RPMI7951 (cell line): Measurements from ENCODE around the gene EGLN1. TPM values are rescaled to one million over a fixed set of nuclear protein-coding genes. Genes with fewer than 3 reads are reported as not detected.
A peak's percentile ranks its signal among the peaks of the same experiment; 100 is the strongest.

Experiments used
- DNase-seq: peaks from one replicate; pipeline ENCODE4 v3.0.0-alpha.2; 2012; ENCODE audit warnings: low read depth
- total RNA-seq: library from RNA; depleted of rRNA; stranded (reverse); fragments of >200 nt; shearing (Covaris generic); gene quantifications from 2 replicates; pipeline ENCODE4 v1.2.3, GENCODE V29; 2014

Gene EGLN1
- total RNA-seq, 1 experiment from 2014 or later: 40.1 TPM

GRCh38 chr1:231421546-231421970 lies 529 bp downstream of the EGLN1 start:
- DNase-seq: peak; percentile 45

GRCh38 chr1:231420959-231421545 lies 1.0 kb downstream of the EGLN1 start:
- peak; percentile 37 for DNase-seq

- no peak for DNase-seq
These were observed 1.7 kb downstream of the EGLN1 start for GRCh38 chr1:231420299-231420958.

GRCh38 chr1:231419738-231420298 lies 2.3 kb downstream of the EGLN1 start:
- no peak for DNase-seq

DNA sequence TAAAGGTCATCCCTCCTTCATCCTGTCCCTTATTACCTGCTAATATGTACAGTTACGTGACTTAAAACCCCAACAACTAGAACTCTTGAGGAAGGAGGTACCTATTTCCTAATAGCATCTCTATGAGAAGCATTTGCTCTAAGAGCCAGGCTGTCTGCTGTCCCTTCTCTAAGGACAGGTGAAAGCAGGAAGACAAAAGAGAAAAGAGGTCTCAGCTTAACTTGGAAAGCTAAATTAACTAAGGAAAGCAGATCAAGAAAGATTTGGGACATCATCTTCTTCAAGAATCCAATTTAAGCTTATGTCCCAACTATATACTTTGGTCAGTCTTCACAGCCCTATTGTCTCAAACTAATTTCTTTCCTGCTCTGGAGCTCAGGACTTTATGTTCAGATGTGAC lies 2.9 kb downstream of the EGLN1 start:
- no peak for DNase-seq

GRCh38 chr1:231418741-231419107 lies 3.4 kb downstream of the EGLN1 start:
- DNase-seq: no peak

- no peak for DNase-seq
These were observed 3.9 kb downstream of the EGLN1 start for GRCh38 chr1:231418101-231418740.

DNA sequence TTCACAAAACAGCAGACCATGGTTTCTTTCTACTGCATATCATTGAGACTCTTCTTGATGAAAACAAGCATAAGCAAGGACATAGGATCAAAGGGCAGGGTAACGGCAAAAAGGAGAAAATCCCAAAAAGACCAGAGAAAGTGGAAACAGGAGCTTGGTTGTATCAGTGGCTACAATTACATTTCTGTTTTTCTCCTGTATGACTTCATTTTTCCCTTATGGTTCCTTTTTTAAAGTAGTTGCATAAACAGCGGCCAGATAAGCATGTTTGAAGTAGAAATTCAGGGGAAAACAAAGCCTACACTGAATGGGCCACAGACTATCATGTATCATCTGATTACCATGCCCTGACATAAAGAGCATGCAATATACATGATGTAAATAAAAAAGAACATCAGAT lies 4.6 kb downstream of the EGLN1 start:
- DNase-seq: no peak

DNA sequence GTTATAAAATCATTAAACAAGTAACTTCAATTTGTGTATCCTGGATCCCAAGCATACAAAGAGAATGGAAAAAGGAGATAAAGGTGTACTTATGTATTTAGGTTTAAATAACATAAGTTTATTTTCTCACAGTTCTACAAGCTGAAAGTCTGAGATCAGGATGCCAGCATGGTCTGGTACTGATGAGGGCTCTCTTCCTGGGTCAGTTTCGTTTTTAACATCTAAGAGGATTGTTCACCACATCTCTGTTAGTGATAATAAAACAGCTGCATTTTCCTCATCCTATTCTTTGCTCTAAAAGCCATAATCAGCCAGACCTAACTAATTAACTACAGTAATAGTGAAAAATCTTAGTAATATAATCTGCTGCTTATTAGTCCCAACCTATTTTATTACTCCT lies 5.2 kb downstream of the EGLN1 start:
- DNase-seq: no peak

- DNase-seq: no peak
These were observed 7.0 kb downstream of the EGLN1 start for GRCh38 chr1:231415018-231415583.

GRCh38 chr1:231414260-231415016 lies 7.6 kb downstream of the EGLN1 start:
- DNase-seq: no peak

- no peak for DNase-seq
These were observed 8.4 kb downstream of the EGLN1 start for GRCh38 chr1:231413749-231414082.

GRCh38 chr1:231411036-231411531 lies 11.0 kb downstream of the EGLN1 start:
- no peak for DNase-seq

GRCh38 chr1:231410036-231410612 lies 12.0 kb downstream of the EGLN1 start:
- DNase-seq: no peak

GRCh38 chr1:231408528-231409094 lies 13.5 kb downstream of the EGLN1 start:
- no peak for DNase-seq

DNA sequence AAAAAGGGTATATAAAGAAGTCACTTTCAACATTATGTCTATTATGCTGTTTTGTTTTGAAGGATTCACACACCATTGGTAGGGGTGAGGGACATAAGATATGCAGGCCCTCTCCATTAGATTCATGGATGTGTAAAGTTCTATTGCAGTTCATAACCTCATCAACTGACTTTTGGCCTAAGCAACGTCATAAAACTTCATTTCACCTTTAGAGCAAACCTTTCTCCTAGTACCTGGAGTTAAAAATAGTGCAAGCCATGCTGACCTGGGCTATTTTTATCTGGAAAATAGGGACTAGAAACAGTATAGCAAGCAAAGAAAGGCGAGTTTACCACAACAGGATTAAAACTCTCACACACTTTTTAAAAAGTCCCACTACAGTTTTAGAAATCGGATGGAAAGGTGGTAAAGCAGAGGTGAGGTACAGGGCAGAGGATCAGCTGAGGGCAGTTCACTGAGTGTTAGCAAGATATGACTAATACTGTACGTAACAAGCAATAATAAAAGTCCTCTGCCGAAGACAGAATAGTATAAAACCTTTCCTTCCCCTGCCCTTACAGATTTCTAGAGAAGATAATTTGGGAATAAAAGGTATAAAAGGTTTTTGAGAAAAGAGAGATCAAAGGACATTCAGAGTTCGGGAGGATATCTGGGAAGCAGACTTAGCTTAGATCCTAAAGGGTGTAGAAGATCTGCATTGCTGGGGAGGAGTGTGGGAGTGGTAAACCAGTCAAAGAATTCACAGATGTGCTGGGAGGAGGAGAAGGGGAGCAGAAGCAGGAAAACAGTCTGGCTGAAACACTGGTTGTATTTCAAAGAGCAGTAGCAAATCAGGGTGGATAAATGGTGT lies 14.3 kb downstream of the EGLN1 start:
- peak; percentile 22 for DNase-seq

- DNase-seq: no peak
These were observed 15.0 kb downstream of the EGLN1 start for GRCh38 chr1:231407049-231407448.

DNA sequence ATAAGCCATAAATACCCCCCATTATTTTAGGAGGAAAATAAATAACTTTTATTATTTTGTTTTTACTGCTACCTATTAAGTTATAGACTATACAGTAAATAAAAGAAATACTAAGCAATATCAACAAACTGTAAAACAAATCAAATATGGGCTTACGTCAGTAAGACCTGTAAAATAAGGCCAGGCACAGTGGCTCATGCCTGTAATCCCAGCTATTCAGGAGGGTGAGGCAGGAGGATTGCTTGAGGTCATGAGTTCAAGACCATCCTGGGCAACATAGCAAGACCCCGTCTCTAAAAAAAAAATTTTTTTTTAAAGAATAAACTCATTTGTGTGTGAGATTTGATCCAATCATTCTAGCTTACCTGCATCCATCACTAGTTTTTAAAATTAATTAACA lies 17.8 kb downstream of the EGLN1 start:
- DNase-seq: no peak

DNA sequence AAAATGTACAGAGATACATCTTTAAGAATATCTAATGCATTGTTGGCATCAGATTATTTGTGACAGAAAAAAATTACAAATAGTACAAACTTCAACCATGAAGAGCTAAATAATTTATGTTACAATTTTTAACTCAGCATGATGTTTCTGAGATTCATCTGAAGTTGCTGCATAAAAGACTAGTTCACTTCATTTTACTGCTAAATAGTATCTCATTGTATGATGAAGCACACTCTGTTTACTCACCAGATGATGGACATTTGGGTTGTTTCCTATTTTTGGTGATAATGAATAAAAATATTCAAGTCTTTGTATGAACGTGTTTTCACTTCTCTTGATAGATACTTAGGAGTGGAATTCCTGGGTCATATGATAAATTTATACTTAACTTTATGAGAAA lies 20.6 kb downstream of the EGLN1 start:
- no peak for DNase-seq
